IPS-NIHi11 (cell line): Measurements from ENCODE around the gene G2E3.
"Not testable (repeated sequence)": the region's sequence is repeated elsewhere in the genome, so short reads cannot be mapped to it uniquely, and the experiment has no call there.

Experiments
- DNase-seq: peaks from one replicate; pipeline ENCODE4 v3.0.0; 2012; ENCODE audit warnings: mixed read lengths, low spot score

The G2E3 gene

DNA sequence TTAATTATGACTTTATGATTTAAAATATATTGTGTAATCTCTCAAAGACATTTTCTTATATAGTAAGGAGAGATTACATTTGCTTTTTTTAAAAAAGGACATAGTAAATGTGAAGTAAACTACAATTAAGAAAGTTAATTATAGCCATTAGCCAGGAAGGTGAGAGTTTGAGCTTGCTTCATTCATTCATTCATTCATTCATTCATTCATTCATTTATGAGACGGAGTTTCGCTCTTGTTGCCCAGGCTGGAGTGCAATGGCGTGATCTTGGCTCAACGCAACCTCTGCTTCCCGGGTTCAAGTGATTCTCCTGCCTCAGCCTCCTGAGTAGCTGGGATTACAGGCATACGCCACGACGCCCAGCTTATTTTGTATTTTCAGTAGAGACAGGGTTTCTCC, 45.7 kb downstream of the G2E3 start:
- DNase-seq, result not testable (repeated sequence)

DNA sequence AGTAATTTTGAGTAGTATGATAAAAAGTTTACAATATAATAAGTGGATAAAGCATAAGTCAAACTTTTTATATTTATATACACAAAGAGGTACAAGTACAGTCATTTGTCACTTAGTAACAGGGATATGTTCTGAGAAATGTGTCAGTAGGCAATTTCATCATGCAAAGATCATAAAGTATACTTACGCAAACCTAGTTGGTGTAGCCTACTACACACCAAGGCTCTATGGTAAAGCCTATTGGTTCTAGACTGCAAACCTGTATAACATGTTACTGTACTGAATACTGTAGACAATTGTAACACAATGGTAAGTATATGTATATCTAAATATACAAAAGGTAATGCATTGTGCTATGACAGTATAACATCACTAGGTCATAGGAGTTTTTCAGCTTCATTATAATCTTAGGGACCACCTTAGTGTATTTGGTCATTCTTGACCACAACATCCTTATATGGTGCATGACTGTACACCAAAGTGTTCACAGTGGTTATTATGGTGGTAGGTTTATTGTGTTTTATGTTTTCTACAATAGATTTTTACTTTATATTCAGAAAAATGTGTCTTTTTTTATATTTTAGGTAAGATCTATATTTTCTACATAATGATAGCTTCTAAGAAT, 48.3 kb downstream of the G2E3 start:
- DNase-seq, result no peak

DNA sequence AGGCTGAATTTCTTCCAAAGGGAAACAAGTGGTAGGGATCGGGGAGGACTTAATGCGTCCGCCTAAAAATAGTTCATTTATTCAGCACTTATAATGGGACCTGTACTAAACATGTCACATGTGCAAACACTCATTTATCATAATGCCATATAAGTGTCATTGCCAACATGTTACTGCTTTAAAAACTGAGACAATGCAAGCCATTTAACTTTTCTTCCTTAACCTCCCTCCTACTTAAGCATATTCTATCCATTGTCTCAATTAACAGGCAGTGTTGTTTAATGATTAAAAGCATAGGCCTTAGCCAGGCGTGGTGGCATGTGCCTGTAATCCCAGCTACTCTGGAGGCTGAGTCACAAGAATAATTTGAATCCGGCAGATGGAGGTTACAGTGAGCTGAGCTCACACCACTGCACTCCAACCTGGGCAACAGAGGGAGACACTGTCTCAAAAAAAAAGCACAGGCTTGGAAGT, 49.6 kb downstream of the G2E3 start:
- DNase-seq, result no peak

DNA sequence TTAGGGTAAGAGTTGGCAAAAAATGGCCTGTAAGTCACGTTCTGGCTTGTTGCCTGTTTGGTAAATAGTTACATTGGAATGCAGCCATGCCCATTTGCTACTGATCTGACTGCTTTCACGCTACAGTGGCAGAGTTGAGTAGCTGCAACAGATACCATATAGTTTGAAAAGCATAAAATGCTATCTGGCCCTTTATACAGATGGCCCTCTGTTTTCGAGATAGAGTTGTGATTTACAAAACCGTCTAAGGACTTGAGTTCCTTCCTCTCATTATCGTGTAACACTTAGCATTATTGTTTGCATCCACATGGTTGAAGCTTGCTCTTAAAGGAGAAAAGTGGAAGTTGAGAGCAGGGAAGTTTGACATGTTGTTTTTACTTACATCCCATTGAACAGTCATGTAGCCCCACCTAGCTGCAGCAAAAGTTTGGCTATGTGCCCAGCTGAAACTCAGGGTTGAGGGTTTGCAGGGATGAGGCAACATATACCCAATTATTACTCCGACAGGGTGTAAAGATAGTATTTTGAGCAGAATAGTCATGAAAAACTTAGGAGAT, 51.9 kb downstream of the G2E3 start:
- DNase-seq, result peak; percentile 25

DNA sequence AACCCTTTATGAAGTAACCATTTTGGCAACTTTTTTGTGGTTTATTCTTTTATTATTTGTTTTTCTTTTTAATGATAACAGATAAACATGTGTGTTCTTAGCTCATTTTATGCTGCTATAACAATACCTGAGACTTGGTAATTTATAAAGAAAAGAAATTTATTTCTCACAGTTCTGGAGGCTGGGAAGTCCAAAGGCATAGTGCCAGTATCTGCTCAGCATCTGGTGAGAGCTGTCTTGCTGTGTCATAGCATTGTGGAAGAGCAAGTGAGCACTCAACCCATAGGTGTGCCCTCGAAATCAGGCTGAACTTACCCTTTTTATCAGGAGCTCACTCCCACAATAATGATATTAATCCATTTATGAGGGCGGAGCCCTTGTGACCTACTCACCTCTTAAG, 55.2 kb downstream of the G2E3 start:
- DNase-seq, result no peak

DNA sequence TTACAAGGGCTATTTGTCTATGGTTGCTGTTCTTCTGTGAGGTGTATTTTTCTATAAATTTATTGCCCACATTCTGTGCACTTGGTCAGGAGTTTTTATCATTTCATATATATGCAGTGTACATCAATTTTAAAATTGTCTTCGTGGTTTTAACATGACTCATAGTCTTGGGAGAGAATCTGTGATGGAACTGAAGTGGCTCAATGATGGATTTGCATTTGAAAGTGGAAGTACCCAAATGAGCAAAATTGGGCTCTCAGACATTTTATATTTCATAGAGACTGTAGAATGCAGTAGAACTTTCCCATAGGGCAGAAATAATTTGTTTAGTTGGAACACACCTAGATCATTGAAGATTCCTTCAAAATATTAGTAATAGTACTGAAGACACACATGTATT, 61.2 kb downstream of the G2E3 start:
- DNase-seq, result no peak

DNA sequence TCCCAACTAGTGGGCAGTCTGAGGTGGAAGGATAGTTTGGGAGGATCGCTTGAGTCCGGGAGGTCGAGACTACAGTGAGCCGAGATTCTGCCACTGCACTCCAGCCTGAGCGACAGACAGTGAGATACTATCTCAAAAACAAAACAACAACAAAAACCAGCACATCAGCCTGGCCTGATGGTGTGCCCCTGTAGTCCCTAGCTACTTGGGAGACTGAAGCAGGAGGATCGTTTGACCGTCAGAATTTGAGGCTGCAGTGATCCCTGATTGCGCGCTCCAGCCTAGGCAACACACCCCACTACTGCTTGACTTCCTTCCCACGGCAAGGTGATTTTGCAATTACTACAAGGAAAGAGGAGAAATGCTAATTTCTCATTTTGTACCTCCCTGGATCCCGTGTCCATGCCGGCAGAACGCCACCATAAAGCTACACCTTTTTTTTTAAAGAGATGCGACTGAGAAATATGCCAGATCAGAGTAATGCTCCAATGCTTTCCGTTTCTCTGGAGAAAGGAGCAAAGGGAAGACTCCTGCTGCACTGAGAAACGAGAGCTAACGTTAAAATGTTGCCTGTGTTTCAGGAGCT, 62.5 kb downstream of the G2E3 start:
- DNase-seq, result peak; percentile 11

DNA sequence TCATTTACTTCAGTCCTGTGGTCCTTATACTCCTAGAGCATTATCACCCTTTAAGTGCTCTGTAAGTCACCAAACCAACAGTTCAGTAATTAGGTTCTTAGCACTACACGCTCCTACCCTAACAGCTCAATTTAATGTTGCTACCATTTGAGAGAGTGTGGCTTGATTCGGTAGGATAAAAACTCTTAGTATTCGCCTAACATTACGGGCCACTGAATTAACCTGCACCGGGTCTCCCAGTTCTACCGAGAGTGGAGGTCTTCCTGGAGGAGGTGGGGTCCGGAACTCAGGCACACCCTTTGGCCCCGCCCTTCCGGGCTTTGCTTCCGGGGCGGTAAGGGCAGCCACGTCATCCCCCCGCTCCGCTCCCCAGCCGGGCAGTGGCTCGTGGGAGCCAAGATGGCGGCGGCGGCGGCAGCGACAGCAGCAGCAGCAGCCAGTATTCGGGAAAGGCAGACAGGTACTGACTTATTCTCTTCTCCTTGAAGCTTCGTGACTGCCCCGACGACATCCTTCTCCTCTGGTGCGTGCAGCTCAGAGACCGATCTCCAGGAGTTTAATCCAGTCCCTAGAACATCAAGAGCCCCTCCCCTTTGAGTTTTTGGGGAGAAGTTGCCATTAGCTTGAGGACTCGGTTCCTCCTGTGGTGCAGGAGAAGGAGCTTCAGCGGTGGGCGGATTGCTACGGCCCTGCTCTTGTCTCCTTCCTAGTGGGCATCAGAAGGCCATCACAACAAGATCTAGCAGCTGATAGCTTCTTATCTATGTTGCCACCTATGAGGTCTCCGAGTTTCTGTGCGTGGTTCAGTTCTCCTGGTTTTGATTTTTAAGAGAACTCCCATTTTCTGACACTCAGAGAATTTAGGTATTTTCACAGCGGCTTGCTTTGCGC, 63.2 kb downstream of the G2E3 start, which contains the start of gene SCFD1:
Gene SCFD1, plus strand, starts transcription at position 380 of the 891 bp plus-strand sequence. Its CDS starts 20 bp downstream, at position 400.
- peak; percentile 90 for DNase-seq

DNA sequence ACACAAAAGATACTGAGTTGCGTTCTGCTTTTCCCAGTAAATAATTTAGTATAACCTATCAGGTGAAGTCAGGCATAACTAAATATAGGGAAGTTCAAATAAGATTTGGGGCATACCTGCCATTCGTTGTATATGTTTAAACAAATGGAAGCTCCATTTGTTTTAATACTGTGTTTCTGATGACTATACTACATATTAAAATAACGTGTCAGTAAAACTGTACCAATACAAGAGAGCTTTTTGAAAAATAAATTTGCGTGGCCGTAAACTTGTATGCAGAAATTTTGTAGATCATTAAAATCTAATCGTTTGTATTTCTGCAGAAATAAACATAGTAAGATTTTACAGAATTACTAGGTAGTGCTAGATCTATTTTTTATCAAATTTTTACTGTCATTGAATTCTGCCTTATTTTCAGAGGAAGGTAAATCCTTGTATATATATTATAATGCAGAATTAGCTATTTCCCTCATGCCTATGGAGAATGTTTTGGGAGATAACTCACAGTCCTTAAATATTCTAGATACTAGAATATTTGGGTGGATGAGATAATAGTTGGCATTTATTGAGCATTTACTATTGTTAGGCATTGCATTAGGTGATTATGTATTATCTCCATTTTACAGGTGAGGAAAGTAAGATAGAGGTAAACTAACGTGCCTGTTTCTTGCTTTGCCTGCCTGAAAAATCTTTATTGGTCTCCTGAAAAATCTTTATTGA, 64.6 kb downstream of the G2E3 start:
- no peak for DNase-seq

DNA sequence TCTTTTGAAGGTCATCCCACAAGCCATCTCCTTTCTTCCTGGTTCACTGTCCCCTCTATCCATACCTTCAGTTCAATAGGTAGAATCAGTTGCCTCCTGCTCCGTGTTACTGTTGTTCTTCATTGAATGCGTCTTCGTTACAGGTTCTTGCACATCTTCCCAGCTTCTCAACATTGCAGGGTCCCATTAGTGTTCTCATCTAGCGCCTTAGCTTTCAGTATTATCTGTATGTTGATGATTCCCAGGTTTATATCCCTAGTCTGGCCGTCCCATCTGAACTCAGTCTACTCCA, 65.1 kb downstream of the G2E3 start:
- no peak for DNase-seq

DNA sequence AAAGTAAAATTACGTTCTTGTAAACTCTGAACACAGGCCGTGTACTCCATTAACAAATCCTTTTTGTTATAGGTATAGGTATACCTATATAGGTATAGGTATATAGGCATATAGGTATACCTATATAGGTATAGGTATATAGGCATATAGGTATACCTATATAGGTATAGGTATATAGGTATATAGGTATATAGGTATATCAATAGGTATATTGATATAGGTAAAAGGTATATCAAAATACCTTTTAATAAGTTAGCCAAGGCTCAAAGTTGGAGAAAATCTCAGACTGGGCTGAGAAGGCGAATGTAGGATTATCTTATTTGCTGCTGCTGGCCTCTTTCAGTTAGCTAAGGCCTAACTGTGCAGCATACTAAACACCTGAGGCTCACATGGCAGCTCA, 66.6 kb downstream of the G2E3 start:
- DNase-seq, result no peak

DNA sequence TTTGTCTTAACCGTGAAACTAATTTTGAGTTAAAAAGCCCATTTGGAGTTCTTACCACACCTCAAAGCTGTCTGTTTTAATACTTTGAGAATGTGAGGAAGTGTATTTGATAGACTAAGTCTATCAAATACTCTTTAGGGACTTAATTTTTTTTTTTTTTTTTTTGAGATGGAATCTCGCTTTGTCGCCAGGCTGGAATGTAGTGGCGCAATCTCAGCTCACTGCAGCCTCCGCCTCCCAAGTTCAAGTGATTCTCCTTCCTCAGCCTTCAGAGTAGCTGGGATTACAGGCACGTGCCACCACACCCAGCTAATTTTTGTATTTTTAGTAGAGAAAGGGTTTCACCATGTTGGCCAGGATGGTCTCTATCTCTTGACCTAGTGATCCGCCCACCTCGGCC, 70.5 kb downstream of the G2E3 start:
- not testable (repeated sequence) for DNase-seq

DNA sequence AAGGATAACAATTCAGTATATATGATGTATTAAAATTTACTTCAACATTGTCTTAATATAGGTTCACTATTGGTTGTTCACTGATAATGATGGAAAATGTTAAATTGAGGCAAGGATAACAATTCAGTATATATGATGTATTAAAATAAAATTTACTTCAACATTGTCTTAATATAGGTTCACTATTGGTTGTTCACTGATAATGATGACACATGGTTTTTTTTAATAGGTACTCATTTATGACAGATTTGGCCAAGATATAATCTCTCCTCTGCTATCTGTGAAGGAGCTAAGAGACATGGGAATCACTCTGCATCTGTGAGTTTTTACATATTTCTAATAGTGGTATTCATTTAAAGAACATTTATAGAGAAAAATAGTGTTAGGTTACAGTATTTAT, 71.3 kb downstream of the G2E3 start:
- DNase-seq, result no peak

DNA sequence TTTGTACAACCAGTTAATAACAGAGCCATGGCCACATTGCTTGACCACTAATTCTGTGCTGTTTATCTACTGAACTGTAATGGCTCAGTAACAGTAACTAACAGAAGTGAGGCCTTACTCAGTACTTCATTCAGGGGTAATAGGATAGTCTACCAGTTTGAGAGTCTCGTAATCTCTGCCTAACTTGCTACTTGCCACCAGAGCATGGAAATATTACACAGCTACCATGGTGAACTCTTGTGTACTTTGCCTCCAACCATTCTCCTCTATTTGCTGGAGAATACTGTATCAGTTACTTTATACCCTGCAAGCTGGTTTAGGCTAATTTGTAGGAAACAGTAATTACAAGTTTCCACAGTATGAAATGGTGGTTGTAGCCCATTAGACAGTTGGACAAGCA, 73.8 kb downstream of the G2E3 start:
- no peak for DNase-seq

DNA sequence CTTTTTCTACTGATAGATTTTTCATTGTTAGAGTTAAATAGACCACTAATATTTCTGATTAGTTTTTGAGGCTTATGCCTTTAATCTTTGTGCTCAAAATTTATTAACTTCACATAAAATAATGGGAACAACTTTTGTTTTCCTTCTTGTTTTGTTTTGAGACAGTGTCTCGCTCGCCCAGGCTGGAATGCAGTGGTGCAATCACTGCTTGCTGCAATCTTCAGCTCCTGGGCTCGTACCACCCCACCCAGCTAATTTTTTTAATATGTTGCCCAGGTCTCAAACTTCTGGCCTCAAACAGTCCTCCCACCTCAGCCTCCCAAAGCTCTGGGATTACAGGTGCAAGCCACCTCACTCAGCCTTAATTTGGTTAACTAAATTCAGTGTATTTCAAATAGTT, 80.0 kb downstream of the G2E3 start:
- DNase-seq, result no peak

DNA sequence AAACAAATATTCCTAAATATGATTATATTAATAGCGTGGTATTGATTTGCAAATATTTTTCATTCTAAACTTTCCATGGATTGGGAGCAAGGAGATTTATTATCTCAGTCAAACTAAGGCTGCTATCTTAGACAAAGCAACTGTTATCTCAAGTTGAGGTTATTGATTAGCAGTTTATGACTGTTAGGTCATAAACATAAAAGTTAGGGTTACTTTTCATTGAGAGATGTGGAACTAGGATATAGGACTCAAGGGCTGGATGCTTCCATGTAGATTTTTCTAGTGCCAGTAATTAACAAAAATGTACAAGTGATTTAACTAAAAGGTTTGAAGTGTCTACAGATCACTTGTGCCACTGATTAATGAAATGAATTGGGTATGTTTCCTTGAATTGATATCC, 82.2 kb downstream of the G2E3 start:
- DNase-seq, result no peak

DNA sequence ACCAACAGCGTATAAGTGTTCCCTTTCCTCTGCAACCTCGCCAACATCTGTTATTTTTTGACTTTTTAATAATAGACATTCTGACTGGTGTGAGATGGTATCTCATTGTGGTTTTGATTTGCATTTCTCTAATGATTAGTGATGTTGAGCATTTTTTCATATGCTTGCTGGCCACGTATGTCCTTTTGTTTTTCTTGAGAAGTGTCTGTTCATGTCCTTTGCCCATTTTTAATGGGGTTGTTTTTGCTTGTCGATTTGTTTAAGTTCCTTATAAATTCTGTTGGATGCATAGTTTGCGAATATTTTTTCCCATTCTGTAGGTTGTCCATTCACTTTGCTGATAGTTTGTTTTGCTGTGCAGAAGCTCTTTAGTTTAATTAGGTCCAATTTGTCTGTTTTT, 85.5 kb downstream of the G2E3 start:
- DNase-seq, result not testable (repeated sequence)

DNA sequence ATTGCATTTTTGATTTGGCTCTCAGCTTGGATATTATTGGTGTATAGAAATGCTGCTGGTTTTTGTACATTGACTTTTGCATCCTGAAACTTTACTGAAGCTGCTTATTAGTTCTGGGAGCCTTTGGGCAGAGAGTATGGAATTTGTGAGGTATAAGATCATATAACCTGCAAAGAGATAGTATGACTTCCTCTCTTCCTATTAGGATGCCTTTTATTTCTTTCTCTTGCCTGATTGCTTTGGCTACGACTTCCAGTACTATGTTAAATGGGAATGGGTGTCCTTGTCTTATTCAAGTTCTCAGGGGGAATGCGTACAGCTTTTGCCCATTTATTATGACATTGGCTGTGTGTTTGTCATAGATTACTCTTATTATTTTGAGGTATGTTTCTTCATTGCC, 86.6 kb downstream of the G2E3 start:
- DNase-seq, result no peak

DNA sequence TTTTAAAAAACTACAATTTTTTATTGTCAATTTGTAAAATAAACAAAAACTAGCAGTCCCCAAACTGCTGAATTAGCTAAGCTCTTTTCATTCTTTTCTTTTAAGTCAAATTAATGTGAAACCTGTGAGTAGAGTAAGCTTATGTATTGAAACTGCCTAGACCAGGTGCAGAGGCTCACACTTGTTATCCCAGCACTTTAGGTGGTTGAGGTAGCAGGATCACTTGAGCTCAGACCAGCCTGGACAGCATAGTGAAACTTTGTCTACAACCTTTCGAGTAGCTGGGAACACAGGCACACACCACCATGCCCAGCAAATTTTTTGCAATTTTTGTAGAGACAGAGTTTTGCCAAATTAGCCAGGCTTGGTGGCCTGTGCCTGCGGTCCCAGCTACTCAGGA, 89.5 kb downstream of the G2E3 start:
- no peak for DNase-seq

DNA sequence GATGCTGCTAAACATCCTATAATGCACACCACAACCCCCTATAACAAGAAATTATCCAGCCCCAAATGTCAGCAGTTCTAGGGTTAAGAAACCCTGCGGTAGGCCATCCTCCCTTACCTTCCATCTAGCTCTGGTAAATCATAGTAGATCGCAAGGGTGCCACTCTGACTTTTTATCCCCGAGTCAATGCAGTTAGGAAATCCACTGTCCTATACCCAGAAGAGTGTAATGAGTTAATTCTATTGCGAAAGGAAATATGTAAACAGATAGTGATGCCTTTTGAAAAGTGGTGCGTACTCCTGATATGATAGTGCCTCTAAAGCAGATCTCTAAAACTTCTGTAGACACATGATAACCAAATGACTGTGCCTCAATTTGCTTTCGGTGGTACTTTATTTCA, 93.0 kb downstream of the G2E3 start:
- DNase-seq, result no peak

DNA sequence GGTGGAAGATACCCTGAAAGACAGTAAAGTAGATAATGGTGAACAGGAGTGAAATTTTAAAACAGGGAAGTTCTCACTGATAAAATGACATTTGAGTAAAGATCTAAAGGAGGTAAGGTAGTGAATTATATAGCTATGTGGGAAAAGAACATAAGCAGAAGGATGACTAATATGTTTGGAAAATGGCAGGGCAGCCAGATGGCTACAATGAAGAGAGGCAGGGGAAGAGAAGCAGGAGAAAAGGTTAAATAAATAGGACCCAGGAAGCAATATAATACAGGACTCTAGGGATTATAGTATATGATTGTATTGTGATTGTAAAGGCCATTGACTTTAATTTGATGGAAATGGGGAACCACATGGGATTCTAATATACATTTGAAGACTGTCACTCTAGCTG, 96.2 kb downstream of the G2E3 start:
- no peak for DNase-seq

DNA sequence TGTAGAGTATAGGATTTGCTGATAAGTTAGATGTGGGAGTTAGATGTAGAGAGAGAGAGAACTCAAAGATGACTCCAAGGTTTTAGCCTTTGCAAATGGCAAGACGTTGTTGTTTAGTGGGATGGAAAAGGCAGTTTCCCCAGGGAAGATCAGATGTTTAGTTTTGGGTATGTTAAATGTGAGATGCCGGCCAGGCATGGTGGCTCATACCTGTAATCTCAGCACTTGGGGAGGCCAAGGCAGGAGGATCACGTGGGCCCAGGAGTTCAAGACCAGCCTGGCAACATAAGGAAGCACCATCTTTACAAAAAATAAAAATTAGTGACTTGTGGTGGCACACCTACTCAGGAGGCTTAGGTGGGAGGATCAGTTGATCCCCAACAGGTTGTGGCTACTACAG, 96.7 kb downstream of the G2E3 start:
- DNase-seq, result no peak
